HG03045 (cell line): ENCODE results near the gene ELAC2.
A peak's percentile ranks its signal among the peaks of the same experiment; 100 is the strongest.

Experiments
- ATAC-seq: cut with Tn5 transposase; IDR thresholded peaks from one replicate; pipeline ENCODE4 v1.9.1; 2021; ENCODE audit warnings: mild to moderate bottlenecking, moderate library complexity; ENCODE audit not compliant: unreplicated experiment

Gene ELAC2, protein sequence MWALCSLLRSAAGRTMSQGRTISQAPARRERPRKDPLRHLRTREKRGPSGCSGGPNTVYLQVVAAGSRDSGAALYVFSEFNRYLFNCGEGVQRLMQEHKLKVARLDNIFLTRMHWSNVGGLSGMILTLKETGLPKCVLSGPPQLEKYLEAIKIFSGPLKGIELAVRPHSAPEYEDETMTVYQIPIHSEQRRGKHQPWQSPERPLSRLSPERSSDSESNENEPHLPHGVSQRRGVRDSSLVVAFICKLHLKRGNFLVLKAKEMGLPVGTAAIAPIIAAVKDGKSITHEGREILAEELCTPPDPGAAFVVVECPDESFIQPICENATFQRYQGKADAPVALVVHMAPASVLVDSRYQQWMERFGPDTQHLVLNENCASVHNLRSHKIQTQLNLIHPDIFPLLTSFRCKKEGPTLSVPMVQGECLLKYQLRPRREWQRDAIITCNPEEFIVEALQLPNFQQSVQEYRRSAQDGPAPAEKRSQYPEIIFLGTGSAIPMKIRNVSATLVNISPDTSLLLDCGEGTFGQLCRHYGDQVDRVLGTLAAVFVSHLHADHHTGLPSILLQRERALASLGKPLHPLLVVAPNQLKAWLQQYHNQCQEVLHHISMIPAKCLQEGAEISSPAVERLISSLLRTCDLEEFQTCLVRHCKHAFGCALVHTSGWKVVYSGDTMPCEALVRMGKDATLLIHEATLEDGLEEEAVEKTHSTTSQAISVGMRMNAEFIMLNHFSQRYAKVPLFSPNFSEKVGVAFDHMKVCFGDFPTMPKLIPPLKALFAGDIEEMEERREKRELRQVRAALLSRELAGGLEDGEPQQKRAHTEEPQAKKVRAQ

GRCh38 chr17:13017655-13018459 is at the start of gene ELAC2:
Gene ELAC2 (minus strand): TSS chr17:13018027. CDS start chr17:13017947, 80 bp downstream.
- peak; percentile 99 for ATAC-seq

DNA sequence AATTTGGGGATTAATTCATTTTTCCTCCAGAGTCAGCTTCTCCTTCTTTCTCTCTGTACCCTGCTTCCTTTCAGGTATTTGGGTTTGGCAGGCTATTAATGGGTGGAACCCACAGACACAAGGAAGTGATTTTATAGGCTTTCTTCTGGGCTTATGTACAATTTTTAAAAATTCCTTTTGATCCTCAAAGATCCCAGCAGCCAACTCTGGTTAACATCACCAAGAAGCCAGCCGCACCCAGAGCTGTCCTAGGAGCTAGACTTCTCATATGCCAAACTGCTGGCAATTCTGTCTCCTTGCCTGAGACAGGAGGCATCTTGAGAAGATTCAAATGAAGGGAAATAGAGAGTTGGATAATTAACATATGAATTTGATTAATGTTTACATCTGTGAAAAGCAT is 47.2 kb upstream of the ELAC2 start:
- no peak for ATAC-seq

DNA sequence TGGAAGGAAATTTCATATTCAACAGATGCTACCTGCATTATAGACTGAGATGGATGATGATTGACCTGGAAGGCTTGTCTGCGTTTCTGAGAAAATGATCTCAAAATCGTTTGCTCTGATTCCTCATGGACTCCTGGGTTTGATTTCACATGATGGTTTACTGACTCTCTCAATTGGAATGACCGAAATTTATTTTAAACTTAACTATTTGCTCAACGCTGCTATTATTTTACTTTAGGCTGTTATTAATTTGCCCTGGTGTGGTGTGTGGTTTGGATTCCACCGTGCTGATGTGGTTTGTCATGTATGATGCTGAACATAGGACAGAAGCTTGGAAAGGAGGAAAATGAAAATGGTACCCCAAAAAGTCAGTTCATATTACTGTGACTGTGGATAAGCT is 37.3 kb upstream of the ELAC2 start:
- no peak for ATAC-seq

DNA sequence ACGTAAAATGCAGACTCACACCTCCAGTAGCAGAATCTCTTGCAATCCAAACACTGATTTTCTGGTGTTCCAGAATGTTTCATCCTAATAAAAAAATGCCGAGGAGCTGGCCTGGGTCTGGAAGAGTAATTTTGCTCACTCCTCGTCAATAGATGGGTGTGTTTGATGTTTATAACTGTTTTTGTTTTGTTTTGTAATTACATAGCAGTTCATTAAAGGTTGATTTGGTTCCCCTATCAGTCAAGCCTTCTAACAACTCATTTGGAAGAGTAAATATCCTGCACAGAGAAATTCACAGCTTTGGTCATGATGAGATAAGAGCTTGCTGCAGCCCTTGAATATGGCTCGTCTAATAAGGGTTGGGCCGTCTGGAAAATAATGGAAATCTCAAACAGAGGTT is 36.8 kb upstream of the ELAC2 start:
- ATAC-seq = no peak

GRCh38 chr17:13051915-13052314 is 34.1 kb upstream of the ELAC2 start:
- ATAC-seq = no peak

- ATAC-seq = no peak
These were observed 29.3 kb upstream of the ELAC2 start for GRCh38 chr17:13047011-13047606.

- no peak for ATAC-seq
These were observed 28.5 kb upstream of the ELAC2 start for GRCh38 chr17:13046361-13046760.

GRCh38 chr17:13044572-13045065 is 26.8 kb upstream of the ELAC2 start:
- ATAC-seq = no peak

GRCh38 chr17:13038931-13039665 is 21.3 kb upstream of the ELAC2 start:
- ATAC-seq = no peak

DNA sequence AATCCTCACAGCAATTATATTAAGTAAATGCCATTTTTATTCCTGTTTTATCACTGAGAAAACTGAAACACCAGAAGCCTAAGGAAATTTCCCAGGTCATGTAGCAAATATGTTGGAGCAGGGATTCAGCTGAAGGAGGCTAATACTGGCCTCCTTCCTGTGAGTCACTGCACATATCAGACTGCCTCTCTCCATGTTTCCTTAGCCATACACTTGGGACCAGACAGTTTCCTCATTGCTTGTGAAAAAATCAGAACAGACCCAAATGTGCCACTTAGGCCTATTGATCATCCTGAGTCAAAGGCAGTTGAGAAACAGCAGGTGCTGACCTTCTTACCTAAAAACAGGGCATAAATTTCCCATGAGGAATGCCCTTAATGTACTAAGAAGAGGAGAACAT is 18.9 kb upstream of the ELAC2 start:
- no peak for ATAC-seq

DNA sequence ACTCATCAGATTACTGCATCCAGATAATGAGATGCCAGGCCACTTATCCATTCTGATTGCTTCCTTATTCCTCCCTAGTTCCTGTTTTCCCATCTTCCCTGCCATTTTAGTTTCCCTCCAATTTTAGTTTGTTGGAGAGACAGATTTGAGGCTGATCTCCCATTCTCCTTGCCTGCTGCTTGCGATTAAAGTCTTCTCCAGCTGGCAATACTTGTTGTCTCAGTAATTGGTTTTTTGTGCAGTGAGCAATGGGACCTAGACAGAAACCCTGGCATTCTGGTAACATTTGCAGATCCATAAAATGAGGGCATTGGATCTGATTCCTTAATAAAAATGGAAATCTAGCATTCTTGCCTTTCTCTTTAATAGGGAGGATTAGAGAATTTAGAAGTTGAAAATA is 17.6 kb upstream of the ELAC2 start:
- no peak for ATAC-seq

DNA sequence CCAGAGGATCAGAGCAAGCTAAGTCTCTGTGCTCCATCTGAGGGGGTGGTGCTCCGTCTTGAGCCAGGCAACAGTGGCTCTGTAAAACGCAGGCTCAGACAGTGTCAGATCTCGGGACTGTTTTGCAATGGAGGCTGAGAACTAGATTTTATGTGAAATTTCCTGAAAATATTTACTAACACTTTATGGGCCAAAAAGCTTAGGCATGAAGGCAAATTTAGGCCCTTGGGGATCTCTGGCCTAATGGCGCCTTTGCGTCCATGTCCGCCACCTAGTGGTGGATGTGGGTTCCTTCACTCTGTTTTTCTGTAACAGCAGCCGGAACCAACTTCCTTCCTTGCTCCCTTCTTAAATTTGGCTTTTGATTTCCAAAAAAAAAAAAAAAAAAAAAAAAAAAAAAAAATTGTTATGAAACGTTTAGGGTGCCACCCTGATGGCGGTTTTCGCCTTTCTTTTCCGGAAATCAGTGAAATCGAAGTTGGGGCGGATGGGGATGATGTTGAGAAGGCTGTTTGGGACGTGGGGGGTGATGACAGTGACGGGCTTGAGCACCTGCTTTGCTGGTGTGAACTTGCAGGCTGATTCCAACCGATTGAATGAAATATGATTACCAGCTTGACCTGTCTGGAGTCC is 14.0 kb upstream of the ELAC2 start:
- ATAC-seq = no peak

GRCh38 chr17:13030459-13031300 is 12.9 kb upstream of the ELAC2 start:
- ATAC-seq = no peak

- ATAC-seq = no peak
These were observed 12.2 kb upstream of the ELAC2 start for GRCh38 chr17:13030056-13030455.

- ATAC-seq = no peak
These were observed 11.5 kb upstream of the ELAC2 start for GRCh38 chr17:13029340-13029739.

DNA sequence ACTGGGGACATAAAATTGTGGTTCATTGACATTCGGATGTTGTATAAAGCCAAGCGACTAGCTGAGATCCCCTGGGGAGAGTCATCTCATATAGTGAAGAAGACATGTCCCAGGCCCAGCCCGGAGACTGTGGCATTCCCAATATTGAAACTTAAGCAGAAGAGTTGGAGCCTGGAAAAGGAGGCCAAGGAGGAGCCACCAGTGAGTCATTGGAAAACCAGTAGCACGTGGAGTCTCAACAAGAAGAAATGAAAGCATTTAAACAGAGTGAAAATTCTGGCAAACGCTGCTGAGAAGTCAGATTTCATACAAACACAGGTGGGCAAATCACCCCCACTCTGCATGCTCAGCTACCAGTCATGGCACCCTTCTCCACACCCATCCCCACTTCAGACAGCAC is 9.4 kb upstream of the ELAC2 start:
- ATAC-seq = no peak

- no peak for ATAC-seq
These were observed 7.9 kb upstream of the ELAC2 start for GRCh38 chr17:13025687-13026086.

GRCh38 chr17:13025258-13025627 is 7.4 kb upstream of the ELAC2 start:
- ATAC-seq = no peak
